PFSK-1 (cell line): ENCODE data around the gene ADGRG4.

Source experiments
- POLR2AphosphoS5 ChIP-seq: IDR thresholded peaks from 2 replicates; pipeline ENCODE4 v1.6.1; 2012; ENCODE audit warnings: low read depth, mild to moderate bottlenecking, control low read depth, low read length, moderate library complexity
- SIN3A ChIP-seq: IDR thresholded peaks from 2 replicates; pipeline ENCODE4 v1.6.1; 2012; ENCODE audit warnings: mild to moderate bottlenecking, low read length, moderate library complexity, borderline replicate concordance; ENCODE audit not compliant: insufficient read depth

DNA sequence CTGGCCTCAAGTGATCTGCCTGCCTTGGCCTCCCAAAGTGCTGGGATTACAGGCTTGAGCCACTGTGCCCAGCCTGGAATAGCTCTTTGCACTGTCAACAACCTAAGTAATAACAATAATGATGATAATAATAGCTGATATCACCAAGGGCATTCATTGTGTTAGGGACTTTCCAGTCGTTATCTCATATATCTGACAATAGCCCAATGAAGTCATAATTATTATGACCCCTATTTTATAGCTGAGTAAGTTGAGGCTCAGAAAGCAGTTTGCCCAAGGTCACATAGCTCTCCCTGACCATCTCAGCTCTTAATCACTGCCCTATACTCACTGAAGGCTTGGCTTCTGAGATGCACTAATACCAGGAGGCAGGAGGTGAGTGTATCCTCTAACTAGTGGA, 30.8 kb upstream of the ADGRG4 start:
- TF ChIP-seq SIN3A (no peak), POLR2AphosphoS5 (no peak)
